Adrenal gland (tissue), 12 donors: ENCODE results near the gene CNTNAP2. TPM values are rescaled to one million over a fixed set of nuclear protein-coding genes. Genes with fewer than 3 reads are reported as not detected.

Experiments used
- DNase-seq, 7 donors: peaks; one replicate each; pipeline ENCODE4 v3.0.0-alpha.2; 2019 to 2020
- H3K27ac ChIP-seq, 5 donors: fragments of 200-600 bp; sonication (generic) in 4 of 5; 1 replicate in 3 of 5; 2 replicates in 2 of 5; pipeline versions ENCODE4 v1.5.1 to v1.8.0; 2016 to 2020; ENCODE audit warnings: mild to moderate bottlenecking in 1 of 5
- H3K27me3 ChIP-seq: fragments of 200-600 bp; 2 replicates; pipeline ENCODE4 v1.8.0; 2021
- H3K36me3 ChIP-seq, 2 donors: fragments of 200-600 bp; replicated peaks in 1 of 2; 1 replicate in 1 of 2; 2 replicates in 1 of 2; pipeline versions ENCODE4 v1.5.1 to v1.8.0; 2018 to 2022
- H3K4me1 ChIP-seq, 2 donors: fragments of 200-600 bp; replicated peaks in 1 of 2; 1 replicate in 1 of 2; 2 replicates in 1 of 2; pipeline versions ENCODE4 v1.5.1 to v1.8.0; 2018 to 2021
- H3K4me3 ChIP-seq, 4 donors: fragments of 200-600 bp; sonication (generic) in 3 of 4; one replicate each; pipeline ENCODE4 v1.5.1; 2016 to 2018
- H3K9me3 ChIP-seq, 3 donors: fragments of 200-600 bp; sonication (generic) in 1 of 3; replicated peaks in 1 of 3; 1 replicate in 2 of 3; 2 replicates in 1 of 3; pipeline versions ENCODE4 v1.5.1 to v1.8.0; 2016 to 2021
- POLR2A ChIP-seq, 2 donors: fragments of 450-650 bp; IDR thresholded peaks; one replicate each; pipeline ENCODE4 v1.6.1; 2017; ENCODE audit warnings: antibody characterized with exemption in 2 of 2, mild to moderate bottlenecking in 2 of 2, moderate library complexity in 1 of 2
- WGBS, 4 donors: extraction: QIAGEN DNeasy Blood & Tissue Kit in 2 of 4; methylation state at CpG; one replicate each; pipeline versions ENCODE4 v1.1.5 to v1.1.7; 2013 to 2017; 5-methylcytosine and 5-hydroxymethylcytosine counted together
- intact Hi-C, 2 donors: fragments of 100-400 bp; cut with DNase I; formaldehyde crosslinking; loops; one replicate each; pipeline versions ENCODE4 v1.14.1 to v1.15.0; 2022 to 2023
- polyA plus RNA-seq, 3 donors: library from polyadenylated mRNA; stranded (reverse); fragments of 200-250 nt in 2 of 3; fragments of 350-450 nt in 1 of 3; fragmentation: Illumina TruSeq in 1 of 3; extraction: RNeasy Lipid Tissue Mini Kit (QIAGEN cat#74804) in 1 of 3; gene quantifications; one replicate each; pipeline ENCODE4 v1.2.3, GENCODE V29; 2013 to 2014
- total RNA-seq, 9 donors: library from RNA; depleted of rRNA in 4 of 9; stranded (reverse); fragments of >200 nt in 4 of 9; fragments of 120-200 nt in 1 of 9; fragmentation: NEBNext Ultra II Directional in 1 of 9; extraction: Animal tissue kit (Norgen Biotek cat#: 25700) in 1 of 9; gene quantifications; one replicate each; pipeline versions ENCODE4 v1.1.0 to v1.2.4, GENCODE V29; 2013 to 2023
- TF ChIP-seq, protein P1 (sequence below), 6 experiments: fragments of 450-650 bp in 4 of 6; fragments of 200-600 bp in 2 of 6; sonication (generic) in 1 of 6; IDR thresholded peaks; 1 replicate in 5 of 6; 2 replicates in 1 of 6; pipeline versions ENCODE4 v1.5.1 to v1.8.0; 2016 to 2021; ENCODE audit warnings: antibody characterized with exemption in 6 of 6, mild to moderate bottlenecking in 2 of 6, moderate library complexity in 1 of 6
- donor health status: healthy with polysubstance abuse.
- donor health status: Bipolar disorder and iron deficiency.
- donor health status: DM: yes; HTN: yes; CAD: no.
- donor health status: DM: no; HTN: no; CAD: no.
- donor health status: DM: no; HTN: no; CAD: no.
- donor health status: DM: yes; HTN: yes; CAD: no.

CNTNAP2 gene
- total and polyA plus RNA-seq, 12 donors = 0.14 to 6.3 (median 1.8) TPM; not detected in 2

DNA sequence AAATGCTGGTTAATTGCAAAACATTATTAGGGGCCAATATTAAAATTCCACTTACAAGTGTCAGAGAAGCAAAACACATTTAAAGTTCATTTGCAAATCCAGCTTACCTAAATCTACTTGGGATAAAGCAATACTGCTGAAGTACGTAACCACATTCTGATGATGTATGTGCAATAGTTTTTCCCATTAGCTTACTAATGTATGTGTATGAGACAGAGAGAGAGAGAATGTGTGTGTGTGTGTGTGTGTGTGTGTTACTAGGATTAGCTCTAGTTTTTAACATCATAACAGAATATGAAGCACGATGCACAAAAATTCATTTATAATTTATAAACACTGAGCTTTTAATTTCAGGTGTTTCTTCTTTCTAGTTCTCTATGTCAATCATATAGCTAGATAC, 1399.8 kb downstream of the CNTNAP2 start:
- no peak overlapping the region for H3K27ac ChIP-seq
- no peaks in the 10 kb centered on the region for H3K36me3 ChIP-seq
- no peak overlapping the region for H3K4me3 ChIP-seq
- no peaks in the 10 kb centered on the region for H3K27me3 ChIP-seq
- H3K4me1 ChIP-seq = no peaks in the 10 kb centered on the region
- TF ChIP-seq POLR2A (IDR thresholded peaks at IDR 0.05) = no peak
- TF ChIP-seq, protein P1, sequence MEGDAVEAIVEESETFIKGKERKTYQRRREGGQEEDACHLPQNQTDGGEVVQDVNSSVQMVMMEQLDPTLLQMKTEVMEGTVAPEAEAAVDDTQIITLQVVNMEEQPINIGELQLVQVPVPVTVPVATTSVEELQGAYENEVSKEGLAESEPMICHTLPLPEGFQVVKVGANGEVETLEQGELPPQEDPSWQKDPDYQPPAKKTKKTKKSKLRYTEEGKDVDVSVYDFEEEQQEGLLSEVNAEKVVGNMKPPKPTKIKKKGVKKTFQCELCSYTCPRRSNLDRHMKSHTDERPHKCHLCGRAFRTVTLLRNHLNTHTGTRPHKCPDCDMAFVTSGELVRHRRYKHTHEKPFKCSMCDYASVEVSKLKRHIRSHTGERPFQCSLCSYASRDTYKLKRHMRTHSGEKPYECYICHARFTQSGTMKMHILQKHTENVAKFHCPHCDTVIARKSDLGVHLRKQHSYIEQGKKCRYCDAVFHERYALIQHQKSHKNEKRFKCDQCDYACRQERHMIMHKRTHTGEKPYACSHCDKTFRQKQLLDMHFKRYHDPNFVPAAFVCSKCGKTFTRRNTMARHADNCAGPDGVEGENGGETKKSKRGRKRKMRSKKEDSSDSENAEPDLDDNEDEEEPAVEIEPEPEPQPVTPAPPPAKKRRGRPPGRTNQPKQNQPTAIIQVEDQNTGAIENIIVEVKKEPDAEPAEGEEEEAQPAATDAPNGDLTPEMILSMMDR (IDR thresholded peaks at IDR 0.05) = no peak
- no peak for DNase-seq
- no peaks in the 10 kb centered on the region for H3K9me3 ChIP-seq
- 80 to 92% (median 90%) methylated on average over 2 of the region's 2 CpGs for WGBS, 4 donors
- intact Hi-C loops = no loop called here

DNA sequence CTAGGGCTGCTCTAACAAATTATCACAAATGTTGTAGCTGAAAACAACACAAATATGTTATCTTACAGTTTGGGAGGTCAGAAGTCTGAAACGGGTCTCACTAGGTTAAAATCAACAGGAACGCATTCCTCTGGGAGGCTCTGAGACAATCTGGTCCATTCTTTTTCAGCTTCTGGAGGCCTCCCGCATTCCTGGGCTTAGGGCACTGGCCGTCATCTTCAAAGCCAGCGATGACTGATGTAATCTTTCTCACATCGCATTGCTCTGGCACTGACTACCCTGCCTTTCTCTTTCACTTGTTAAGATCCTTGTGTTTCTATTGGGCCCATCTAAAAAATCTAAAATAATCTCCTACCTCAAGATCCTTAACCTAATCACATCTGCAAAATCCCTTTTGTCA, 1402.5 kb downstream of the CNTNAP2 start:
- intact Hi-C loops = no loop called here
- H3K27ac ChIP-seq = no peak overlapping the region
- no peak overlapping the region for H3K4me3 ChIP-seq
- H3K4me1 ChIP-seq = no peaks in the 10 kb centered on the region
- no peaks in the 10 kb centered on the region for H3K27me3 ChIP-seq
- TF ChIP-seq, protein P1 (IDR thresholded peaks at IDR 0.05) = no peak
- no peak for TF ChIP-seq POLR2A (IDR thresholded peaks at IDR 0.05)
- no peaks in the 10 kb centered on the region for H3K9me3 ChIP-seq
- DNase-seq = no peak
- H3K36me3 ChIP-seq = no peaks in the 10 kb centered on the region
- 44 to 61% (median 54%) methylated on average over 6 of the region's 6 CpGs for WGBS, 4 donors

DNA sequence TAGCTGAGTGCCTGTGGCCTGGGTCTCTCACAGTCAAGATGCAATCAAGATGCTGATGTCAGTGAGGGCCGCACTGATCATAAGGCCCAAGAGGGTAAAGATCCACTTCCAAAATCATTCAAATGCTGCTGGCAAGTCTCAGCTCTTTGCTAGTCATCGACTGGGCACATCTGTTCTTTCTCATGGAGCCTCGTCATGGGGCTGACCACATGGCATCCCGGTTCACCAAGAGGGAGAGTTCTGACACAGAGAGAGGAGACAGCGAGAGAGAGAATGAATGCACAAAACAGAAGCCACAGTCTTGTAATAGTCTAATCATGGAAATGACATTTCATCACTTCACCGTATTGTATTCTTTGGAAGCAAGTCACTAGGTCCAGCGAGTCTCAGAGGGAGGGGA, 1406.5 kb downstream of the CNTNAP2 start:
- DNase-seq = no peak
- intact Hi-C loops = no loop called here
- no peaks in the 10 kb centered on the region for H3K27me3 ChIP-seq
- H3K36me3 ChIP-seq = no peaks in the 10 kb centered on the region
- H3K9me3 ChIP-seq = no peaks in the 10 kb centered on the region
- TF ChIP-seq, protein P1 (IDR thresholded peaks at IDR 0.05) = no peak
- no peak for TF ChIP-seq POLR2A (IDR thresholded peaks at IDR 0.05)
- WGBS, 4 donors = 70 to 78% (median 77%) methylated on average over 7 of the region's 7 CpGs
- H3K4me1 ChIP-seq = no peaks in the 10 kb centered on the region
- H3K4me3 ChIP-seq = no peak overlapping the region
- H3K27ac ChIP-seq = no peak overlapping the region

GRCh38 chr7:147524726-147525250, 1408.2 kb downstream of the CNTNAP2 start:
- 56 to 67% (median 62%) methylated on average over 3 of the region's 3 CpGs for WGBS, 4 donors
- Histone ChIP-seq H3K27ac (no peak overlapping the region), H3K9me3 (no peaks in the 10 kb centered on the region), H3K4me3 (no peak overlapping the region), H3K27me3 (no peaks in the 10 kb centered on the region), H3K4me1 (no peaks in the 10 kb centered on the region), H3K36me3 (no peaks in the 10 kb centered on the region)
- no peak for TF ChIP-seq POLR2A (IDR thresholded peaks at IDR 0.05)
- TF ChIP-seq, protein P1 (IDR thresholded peaks at IDR 0.05) = no peak
- intact Hi-C loops = no loop called here
- no peak for DNase-seq
